ENCODE measurements around the gene R3HDML. TPM values are rescaled to one million over a fixed set of nuclear protein-coding genes. Genes with fewer than 3 reads are reported as not detected.

Gene R3HDML
- total and polyA plus RNA-seq, 2 of the 13 experiments (the other 11 are each of a cell fraction or from before 2014, with no cell fraction given) = not detected

GRCh38 chr20:44310664-44311639 is 25.9 kb upstream of the R3HDML start, which contains the start of gene FITM2 (continued):
- TF ChIP-seq TFE3 (CRISPR knock-in tag; IDR thresholded peaks at IDR 0.05) (peak; percentile 94), ZNF3 (CRISPR knock-in tag; IDR thresholded peaks at IDR 0.05) (no peak), ATF2 (CRISPR knock-in tag; IDR thresholded peaks at IDR 0.05) (peak; percentile 92), MEIS1 (CRISPR knock-in tag; IDR thresholded peaks at IDR 0.05; ENCODE audit: borderline replicate concordance) (peak; percentile 98), ZNF749 (CRISPR knock-in tag; IDR thresholded peaks at IDR 0.05; ENCODE audit: borderline replicate concordance) (peak; percentile 86), ZFP91 (CRISPR knock-in tag; IDR thresholded peaks at IDR 0.05; ENCODE audit: borderline replicate concordance) (peak; percentile 98), ZBTB40 (IDR thresholded peaks at IDR 0.05) (no peak), ZBTB40 (CRISPR knock-in tag; IDR thresholded peaks at IDR 0.05) (peak; percentile 80; the same call in 1 of the 2 replicates), CENPX (CRISPR knock-in tag; IDR thresholded peaks at IDR 0.05) (no peak), RFX1 (IDR thresholded peaks at IDR 0.05) (no peak)
- TF ChIP-seq, protein P1, sequence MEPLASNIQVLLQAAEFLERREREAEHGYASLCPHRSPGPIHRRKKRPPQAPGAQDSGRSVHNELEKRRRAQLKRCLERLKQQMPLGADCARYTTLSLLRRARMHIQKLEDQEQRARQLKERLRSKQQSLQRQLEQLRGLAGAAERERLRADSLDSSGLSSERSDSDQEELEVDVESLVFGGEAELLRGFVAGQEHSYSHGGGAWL (CRISPR knock-in tag; IDR thresholded peaks at IDR 0.05) = peak; percentile 96

All from HepG2 (cell line).